Skin of body (tissue), 2 donors: ENCODE results near the gene ACP7. TPM values are rescaled to one million over a fixed set of nuclear protein-coding genes. Genes with fewer than 3 reads are reported as not detected.

Experiments
- DNase-seq: peaks from one replicate; lab custom pipeline; 2025; lab: John Stamatoyannopoulos, UW
- total RNA-seq: library from RNA; depleted of rRNA; stranded (reverse); fragments of >200 nt; gene quantifications from one replicate; pipeline ENCODE4 v1.2.3, GENCODE V29; 2014

The ACP7 gene
- total RNA-seq, 1 donor from 2014 or later, result 5.2 TPM

GRCh38 chr19:39146686-39147450 is 62.7 kb downstream of the ACP7 start:
- no peak for DNase-seq

- DNase-seq, result no peak
Measured at GRCh38 chr19:39147480-39147879, 63.3 kb downstream of the ACP7 start.

- DNase-seq, result no peak
Measured at GRCh38 chr19:39148939-39149529, 64.9 kb downstream of the ACP7 start.

GRCh38 chr19:39150235-39150634 is 66.1 kb downstream of the ACP7 start:
- no peak for DNase-seq

GRCh38 chr19:39150807-39151600 is 66.8 kb downstream of the ACP7 start:
- no peak for DNase-seq

- no peak for DNase-seq
Measured at GRCh38 chr19:39152066-39152465, 67.9 kb downstream of the ACP7 start.

GRCh38 chr19:39154100-39154628 is 70.0 kb downstream of the ACP7 start:
- DNase-seq, result no peak

GRCh38 chr19:39154629-39155100 is 70.5 kb downstream of the ACP7 start:
- no peak for DNase-seq

- DNase-seq, result no peak
Measured at GRCh38 chr19:39155114-39155700, 71.0 kb downstream of the ACP7 start.

GRCh38 chr19:39155741-39156140 is 71.6 kb downstream of the ACP7 start:
- no peak for DNase-seq

GRCh38 chr19:39156326-39157230 is 72.4 kb downstream of the ACP7 start:
- no peak for DNase-seq

GRCh38 chr19:39157275-39157996 is 73.3 kb downstream of the ACP7 start:
- no peak for DNase-seq

GRCh38 chr19:39157997-39158389 is 73.8 kb downstream of the ACP7 start:
- DNase-seq, result no peak

- DNase-seq, result no peak
Measured at GRCh38 chr19:39158646-39159260, 74.6 kb downstream of the ACP7 start.

GRCh38 chr19:39160523-39160861 is 76.3 kb downstream of the ACP7 start:
- DNase-seq, result no peak
